ENCODE results near the gene ZFYVE9. TPM values are rescaled to one million over a fixed set of nuclear protein-coding genes. Genes with fewer than 3 reads are reported as not detected.

ZFYVE9 gene
- total and polyA plus RNA-seq, 10 of the 15 experiments (the other 5 are each of a cell fraction or from before 2014, with no cell fraction given), result 0.26 to 6.9 (median 2.3) TPM

- no peaks in the 10 kb centered on the region for H3K4me1 ChIP-seq (ENCODE audit: control insufficient read depth, insufficient read depth, low read length)
- H2AFZ ChIP-seq (ENCODE audit: control insufficient read depth, low read depth, low read length), result no peak overlapping the region
- intact Hi-C loops (cut with micrococcal nuclease; ENCODE audit: unreplicated experiment) (no loop called here), in situ Hi-C loops (cut with MboI) (no loop called here)
- FAIRE-seq (no peak), DNase-seq (ENCODE audit: low read depth, low spot score) (no peak), ATAC-seq (no peak)
- ChIA-PET POLR2A (interaction anchor here (0.6 kb wide), 1 partner anchor 14 kb away, joined by 8 read pairs; no protein-coding TSS in a partner anchor), SMC1A (ENCODE audit: uncharacterized antibody, unreplicated experiment) (interaction anchor here (0.6 kb wide), 1 partner anchor 1041 kb away, joined by 3 read pairs; no protein-coding TSS in a partner anchor), CTCF (no interaction called here), RAD21 (ENCODE audit: unreplicated experiment) (no interaction called here)
- H3K36me3 ChIP-seq (ENCODE audit: control insufficient read depth in 2 of 2, insufficient read depth in 2 of 2, low read length in 1 of 2), result no peaks in the 10 kb centered on the region
- H3K4me2 ChIP-seq (ENCODE audit: control insufficient read depth, insufficient read depth), result no peak overlapping the region
- no peak overlapping the region for H3K27ac ChIP-seq (ENCODE audit: control insufficient read depth, insufficient read depth)
- no peak for TF ChIP-seq JUND (IDR thresholded peaks at IDR 0.05; ENCODE audit: low read depth, low read length)
- TF ChIP-seq POLR2A (IDR thresholded peaks at IDR 0.05; ENCODE audit: low read depth, low read length), result no peak
- no peak for TF ChIP-seq POLR2AphosphoS2 (IDR thresholded peaks at IDR 0.05; ENCODE audit: low read depth, low read length)
- no peak for TF ChIP-seq GATAD2B (conservative IDR thresholded peaks at IDR 0.05; ENCODE audit: low read depth)
- TF ChIP-seq STAT3 (IDR thresholded peaks at IDR 0.05; ENCODE audit: low read depth, low read length), result no peak
- TF ChIP-seq RB1 (IDR thresholded peaks at IDR 0.05; ENCODE audit: borderline replicate concordance), result no peak
- TF ChIP-seq ELK1 (IDR thresholded peaks at IDR 0.05; ENCODE audit: low read depth, low read length), result no peak
- TF ChIP-seq PRDM15 (CRISPR knock-in tag; IDR thresholded peaks at IDR 0.05), result no peak
- TF ChIP-seq ZNF24 (IDR thresholded peaks at IDR 0.05), result no peak
- TF ChIP-seq USF1 (IDR thresholded peaks at IDR 0.05; ENCODE audit: borderline replicate concordance, extremely low read length, insufficient read depth, low read depth, low read length), result no peak
- TF ChIP-seq RAD21 (IDR thresholded peaks at IDR 0.05; ENCODE audit: insufficient read depth, low read depth, low read length), result no peak
- TF ChIP-seq BACH1 (IDR thresholded peaks at IDR 0.05; ENCODE audit: borderline replicate concordance), result no peak
- no peak for TF ChIP-seq ZSCAN29 (IDR thresholded peaks at IDR 0.05)
- no peak for TF ChIP-seq ZNF217 (IDR thresholded peaks at IDR 0.05)
- no peak overlapping the region for H3K9ac ChIP-seq (ENCODE audit: control insufficient read depth, insufficient read depth, low read length)
- no peaks in the 10 kb centered on the region for H3K9me3 ChIP-seq (replicated peaks; ENCODE audit: control insufficient read depth, insufficient read depth, low read length)
- H3K27me3 ChIP-seq (replicated peaks in 1 of 2; ENCODE audit: control insufficient read depth in 2 of 2, insufficient read depth in 2 of 2, low read length in 1 of 2), result no peaks in the 10 kb centered on the region; a peak in 1 of 4 replicates
- no peak overlapping the region for H3K4me3 ChIP-seq
- no TSS peak for BruUV-seq (replicated peaks)
- no peaks in the 10 kb centered on the region for H3K79me2 ChIP-seq (ENCODE audit: control insufficient read depth, insufficient read depth, low read length)
- no peaks in the 10 kb centered on the region for H4K20me1 ChIP-seq (ENCODE audit: control insufficient read depth, insufficient read depth)
- 82% methylated on average over 2 of the region's 2 CpGs for WGBS (ENCODE audit: insufficient coverage, insufficient replicate concordance, low lambda C conversion rate, missing lambda C conversion rate)
Measured at GRCh38 chr1:52337439-52337838, 195.6 kb downstream of the ZFYVE9 start.

Data from GM12878 (cell line).